Vagina (tissue), 2 donors: ENCODE data around the gene TTLL5.

Experiments used
- POLR2AphosphoS5 ChIP-seq, 2 donors: sonication (generic); formaldehyde crosslinking; IDR thresholded peaks; one replicate each; pipeline ENCODE4 v1.9.0; 2017; ENCODE audit warnings: antibody characterized with exemption in 2 of 2, mild to moderate bottlenecking in 2 of 2, low read depth in 1 of 2; ENCODE audit not compliant: insufficient read depth in 1 of 2
- TF ChIP-seq, protein P1 (sequence below), 3 experiments: fragments of 450-650 bp in 2 of 3; fragments of 200-600 bp in 1 of 3; sonication (generic) in 1 of 3; IDR thresholded peaks; one replicate each; pipeline ENCODE4 v1.5.1; 2017 to 2019; ENCODE audit warnings: antibody characterized with exemption in 3 of 3, mild to moderate bottlenecking in 2 of 3, moderate library complexity in 2 of 3

GRCh38 chr14:75970989-75971388, 309.9 kb downstream of the TTLL5 start:
- TF ChIP-seq, protein P1, sequence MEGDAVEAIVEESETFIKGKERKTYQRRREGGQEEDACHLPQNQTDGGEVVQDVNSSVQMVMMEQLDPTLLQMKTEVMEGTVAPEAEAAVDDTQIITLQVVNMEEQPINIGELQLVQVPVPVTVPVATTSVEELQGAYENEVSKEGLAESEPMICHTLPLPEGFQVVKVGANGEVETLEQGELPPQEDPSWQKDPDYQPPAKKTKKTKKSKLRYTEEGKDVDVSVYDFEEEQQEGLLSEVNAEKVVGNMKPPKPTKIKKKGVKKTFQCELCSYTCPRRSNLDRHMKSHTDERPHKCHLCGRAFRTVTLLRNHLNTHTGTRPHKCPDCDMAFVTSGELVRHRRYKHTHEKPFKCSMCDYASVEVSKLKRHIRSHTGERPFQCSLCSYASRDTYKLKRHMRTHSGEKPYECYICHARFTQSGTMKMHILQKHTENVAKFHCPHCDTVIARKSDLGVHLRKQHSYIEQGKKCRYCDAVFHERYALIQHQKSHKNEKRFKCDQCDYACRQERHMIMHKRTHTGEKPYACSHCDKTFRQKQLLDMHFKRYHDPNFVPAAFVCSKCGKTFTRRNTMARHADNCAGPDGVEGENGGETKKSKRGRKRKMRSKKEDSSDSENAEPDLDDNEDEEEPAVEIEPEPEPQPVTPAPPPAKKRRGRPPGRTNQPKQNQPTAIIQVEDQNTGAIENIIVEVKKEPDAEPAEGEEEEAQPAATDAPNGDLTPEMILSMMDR (IDR thresholded peaks at IDR 0.05): no peak
- TF ChIP-seq POLR2AphosphoS5 (IDR thresholded peaks at IDR 0.05; ENCODE audit: insufficient read depth in 1 of 2, low read depth in 1 of 2): no peak
